Measurements from ENCODE around the gene UNC93B1. TPM values are rescaled to one million over a fixed set of nuclear protein-coding genes. Genes with fewer than 3 reads are reported as not detected.

UNC93B1 gene
- polyA plus RNA-seq, 1 donor (not counting 4 experiments of a cell fraction or from before 2014, with no cell fraction given): 15.4 TPM

- Histone ChIP-seq H3K79me2 (ENCODE audit: control insufficient read depth, insufficient read depth, low read length) (peaks cover 17% of the 10 kb centered on the region), H3K9me3 (ENCODE audit: control insufficient read depth, low read depth, low read length) (no peaks in the 10 kb centered on the region), H3K27ac (ENCODE audit: control insufficient read depth, insufficient read depth, low read length) (no peak overlapping the region), H3K4me3 (ENCODE audit: control insufficient read depth in 2 of 3, extremely low read depth in 1 of 3, insufficient read depth in 2 of 3, low read depth in 1 of 3, low read length in 3 of 3) (no peak overlapping the region), H3K9me1 (ENCODE audit: control insufficient read depth, extremely low read depth, insufficient read depth, low read length) (no peaks in the 10 kb centered on the region), H3K27me3 (ENCODE audit: control insufficient read depth, extremely low read depth, insufficient read depth, low read length) (no peaks in the 10 kb centered on the region), H3K9ac (ENCODE audit: control insufficient read depth, extremely low read depth, insufficient read depth, low read length) (no peak overlapping the region), H3K36me3 (ENCODE audit: control insufficient read depth in 2 of 2, extremely low read depth in 1 of 2, insufficient read depth in 2 of 2, low read length in 2 of 2) (peaks cover 10 to 21% of the 10 kb centered on the region in 2 experiments), H4K20me1 (ENCODE audit: control insufficient read depth, extremely low read depth, insufficient read depth, low read length) (no peaks in the 10 kb centered on the region), H3K4me1 (ENCODE audit: control insufficient read depth, extremely low read depth, insufficient read depth, low read length) (peaks cover 10% of the 10 kb centered on the region), H3K4me2 (ENCODE audit: control insufficient read depth, extremely low read depth, insufficient read depth, low read depth, low read length) (no peak overlapping the region), H2AFZ (ENCODE audit: control insufficient read depth, low read length) (no peak overlapping the region)
- FAIRE-seq (no peak), DNase-seq (ENCODE audit: low read depth, low spot score) (no peak)
- no peak for TF ChIP-seq EZH2 (IDR thresholded peaks at IDR 0.05; ENCODE audit: low read length)
- TF ChIP-seq CTCF (optimal IDR thresholded peaks at IDR 0.05 in 1 of 3, IDR thresholded peaks at IDR 0.05 in 1 of 3, conservative IDR thresholded peaks at IDR 0.05 in 1 of 3; ENCODE audit: extremely low read depth in 1 of 3, insufficient read depth in 2 of 3, low read length in 3 of 3): no peak
- dilution Hi-C loops (cut with MboI; ENCODE audit: extremely low pct_ligation_motif_present, low sequenced_read_pairs): no loop called here
These were observed 32.9 kb upstream of the UNC93B1 start for GRCh38 chr11:68036717-68037239.

GRCh38 chr11:68036141-68036716 is 32.3 kb upstream of the UNC93B1 start:
- H3K9me3 ChIP-seq (ENCODE audit: control insufficient read depth, low read depth, low read length): no peaks in the 10 kb centered on the region
- peaks cover 14% of the 10 kb centered on the region for H3K4me1 ChIP-seq (ENCODE audit: control insufficient read depth, extremely low read depth, insufficient read depth, low read length)
- H3K79me2 ChIP-seq (ENCODE audit: control insufficient read depth, insufficient read depth, low read length): peaks cover 22% of the 10 kb centered on the region
- no peak overlapping the region for H3K9ac ChIP-seq (ENCODE audit: control insufficient read depth, extremely low read depth, insufficient read depth, low read length)
- H3K27me3 ChIP-seq (ENCODE audit: control insufficient read depth, extremely low read depth, insufficient read depth, low read length): no peaks in the 10 kb centered on the region
- no peak overlapping the region for H3K4me3 ChIP-seq (ENCODE audit: control insufficient read depth in 2 of 3, extremely low read depth in 1 of 3, insufficient read depth in 2 of 3, low read depth in 1 of 3, low read length in 3 of 3)
- dilution Hi-C loops (cut with MboI; ENCODE audit: extremely low pct_ligation_motif_present, low sequenced_read_pairs): no loop called here
- no peak for DNase-seq (ENCODE audit: low read depth, low spot score)
- TF ChIP-seq EZH2 (IDR thresholded peaks at IDR 0.05; ENCODE audit: low read length) (no peak), CTCF (optimal IDR thresholded peaks at IDR 0.05 in 1 of 3, IDR thresholded peaks at IDR 0.05 in 1 of 3, conservative IDR thresholded peaks at IDR 0.05 in 1 of 3; ENCODE audit: extremely low read depth in 1 of 3, insufficient read depth in 2 of 3, low read length in 3 of 3) (no peak)
- no peak overlapping the region for H3K4me2 ChIP-seq (ENCODE audit: control insufficient read depth, extremely low read depth, insufficient read depth, low read depth, low read length)
- H3K27ac ChIP-seq (ENCODE audit: control insufficient read depth, insufficient read depth, low read length): no peak overlapping the region
- FAIRE-seq: no peak
- peaks cover 10 to 21% of the 10 kb centered on the region in 2 experiments for H3K36me3 ChIP-seq (ENCODE audit: control insufficient read depth in 2 of 2, extremely low read depth in 1 of 2, insufficient read depth in 2 of 2, low read length in 2 of 2)
- no peaks in the 10 kb centered on the region for H4K20me1 ChIP-seq (ENCODE audit: control insufficient read depth, extremely low read depth, insufficient read depth, low read length)
- no peaks in the 10 kb centered on the region for H3K9me1 ChIP-seq (ENCODE audit: control insufficient read depth, extremely low read depth, insufficient read depth, low read length)
- no peak overlapping the region for H2AFZ ChIP-seq (ENCODE audit: control insufficient read depth, low read length)

All from keratinocyte (primary cell).